HG03280 (cell line): ENCODE data around the gene DLX6.
A peak's percentile ranks its signal among the peaks of the same experiment; 100 is the strongest.
"Not testable (repeated sequence)": the region's sequence is repeated elsewhere in the genome, so short reads cannot be mapped to it uniquely, and the experiment has no call there.

Experiments used
- ATAC-seq: cut with Tn5 transposase; IDR thresholded peaks from one replicate; pipeline ENCODE4 v1.9.1; 2021; ENCODE audit warnings: mild to moderate bottlenecking, moderate library complexity; ENCODE audit not compliant: unreplicated experiment

The DLX6 gene

DNA sequence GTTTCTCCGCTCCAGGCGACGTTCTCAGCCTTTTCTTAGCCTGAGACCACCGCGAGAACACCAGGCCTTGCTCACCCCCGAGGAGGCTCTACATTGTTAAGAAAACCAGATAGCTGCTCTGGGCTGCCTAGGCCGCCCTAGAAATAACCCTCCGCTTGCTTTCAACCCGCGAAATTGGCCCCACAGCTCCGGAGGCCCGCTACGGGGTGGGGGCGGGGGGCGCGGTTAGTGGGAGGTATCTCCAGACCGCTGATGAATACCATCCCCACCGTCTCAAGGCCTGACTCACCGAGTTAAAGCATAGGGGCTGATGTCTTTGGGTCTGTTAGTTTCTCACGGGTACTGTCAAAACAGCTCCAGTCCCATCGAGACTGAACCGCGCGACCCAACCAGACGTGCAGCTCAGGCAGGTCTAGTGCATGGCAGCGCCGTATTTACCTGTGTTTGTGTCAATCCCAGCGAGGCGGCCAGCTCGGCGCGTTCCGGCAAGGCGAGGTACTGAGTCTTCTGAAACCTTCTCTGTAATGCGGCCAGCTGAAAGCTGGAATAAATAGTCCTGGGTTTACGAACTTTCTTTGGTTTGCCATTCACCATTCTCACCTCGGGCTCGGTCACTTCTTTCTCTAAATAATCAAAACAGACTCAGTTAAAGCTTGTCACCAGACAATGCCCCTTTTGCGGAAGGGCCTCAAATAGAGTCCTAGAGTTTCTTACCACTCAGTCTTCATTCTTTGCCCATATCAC lies 16.6 kb downstream of the DLX6 start:
- ATAC-seq, result no peak

DNA sequence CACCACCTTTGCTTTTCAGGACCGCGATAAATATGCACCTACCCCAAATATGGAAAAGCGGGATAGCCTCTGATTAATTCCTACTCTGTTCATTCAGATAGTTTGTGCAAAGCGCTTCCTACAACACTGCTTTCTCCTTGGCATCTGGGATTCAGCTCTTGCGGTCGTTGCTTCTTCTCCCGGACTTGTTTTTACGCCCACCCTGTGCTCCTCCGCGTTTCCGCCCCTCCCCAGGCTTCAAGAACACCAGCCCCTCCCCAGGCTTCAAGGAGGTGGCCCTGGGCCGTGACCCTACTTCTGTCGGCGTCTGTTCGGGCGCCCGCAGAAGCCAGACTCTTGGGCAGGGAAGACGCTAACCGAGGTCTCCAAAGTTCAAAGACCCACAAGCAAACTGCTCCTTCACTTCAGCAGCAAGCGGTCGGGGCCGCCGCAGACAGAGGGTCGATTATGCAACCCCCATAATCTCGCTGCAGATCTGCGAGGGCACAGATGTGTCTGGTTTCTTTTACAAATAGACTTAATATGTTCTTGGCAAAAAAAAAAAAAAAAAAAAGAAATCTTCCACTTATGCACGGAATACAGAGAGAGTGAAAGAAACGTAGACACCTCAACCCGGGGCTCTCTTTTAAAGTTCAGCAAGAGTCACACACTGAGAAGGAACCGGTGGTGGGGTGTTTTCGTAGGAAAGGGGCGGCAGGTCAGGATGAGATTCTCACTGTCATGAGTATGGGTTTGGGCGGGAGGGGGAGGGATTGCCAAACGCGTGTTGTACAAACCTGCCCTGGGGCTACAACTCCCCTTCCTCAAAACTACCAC lies 17.3 kb downstream of the DLX6 start:
- no peak for ATAC-seq

DNA sequence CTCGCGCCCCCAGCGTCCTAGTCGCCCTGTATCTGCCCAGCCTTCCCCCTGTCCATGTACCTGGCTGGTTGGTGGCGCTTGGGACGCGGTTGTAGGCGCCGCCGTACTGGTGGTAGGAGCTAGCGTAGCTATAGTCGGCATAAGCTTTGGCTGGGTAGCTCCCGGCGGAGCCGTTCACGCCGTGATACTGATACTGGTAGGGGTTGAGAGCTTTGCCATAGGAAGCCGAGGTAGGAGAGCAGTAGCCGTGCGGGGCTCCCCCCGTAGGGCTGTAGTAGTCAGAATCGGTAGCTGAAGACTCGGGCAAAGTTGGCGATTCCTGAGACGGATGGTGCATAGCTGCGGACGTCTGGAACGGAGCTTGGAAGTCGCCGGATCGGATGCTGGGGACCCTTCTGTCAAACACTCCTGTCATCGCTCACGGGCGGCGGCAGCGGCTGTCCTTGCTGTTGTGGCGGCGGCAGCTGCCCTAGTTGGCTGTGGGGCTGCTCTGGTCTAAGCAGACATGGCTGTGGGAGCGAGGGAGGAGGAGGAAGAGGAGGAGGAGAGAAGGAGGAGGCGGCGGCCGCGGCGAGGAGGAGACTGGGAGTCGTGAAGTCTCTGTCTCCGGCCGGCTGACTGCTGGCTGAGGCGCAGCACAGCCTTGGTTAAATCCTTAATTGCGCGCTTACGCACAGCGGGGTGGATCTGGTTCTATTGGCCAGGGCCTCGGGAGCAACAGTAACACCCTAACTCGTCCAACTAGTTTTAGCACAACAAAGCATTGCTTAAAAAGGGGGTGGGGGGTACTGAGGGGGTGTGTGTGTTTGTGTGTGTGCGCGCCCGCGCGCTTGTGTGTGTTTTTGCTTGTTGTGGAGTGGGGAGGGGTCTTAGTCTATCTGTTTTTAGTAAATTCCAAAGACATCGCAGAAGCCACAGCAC lies 19.1 kb downstream of the DLX6 start, which contains the start of gene DLX5:
DLX5 (minus strand) TSS at position 623 of the 921 bp plus-strand sequence; CDS start at position 415, 208 bp downstream.
- no peak for ATAC-seq

DNA sequence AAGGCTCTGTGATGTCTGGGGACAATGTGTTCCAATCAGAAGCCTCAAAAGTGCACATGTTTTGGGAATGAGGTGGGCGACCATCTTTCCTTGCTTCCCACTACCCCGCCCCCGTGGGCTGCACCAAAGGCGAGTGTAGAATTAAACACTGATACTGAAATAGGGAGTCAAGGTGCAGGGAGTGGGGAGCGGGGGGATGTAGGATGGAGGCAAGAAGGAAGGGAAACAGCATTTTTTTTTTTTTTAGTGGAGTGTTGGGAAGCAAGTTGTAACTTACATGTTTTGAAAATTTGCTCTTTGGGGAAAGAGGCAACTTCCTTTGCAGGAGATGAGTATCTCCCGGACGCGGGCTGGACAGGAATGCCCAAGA lies 19.8 kb downstream of the DLX6 start:
- ATAC-seq, result no peak

DNA sequence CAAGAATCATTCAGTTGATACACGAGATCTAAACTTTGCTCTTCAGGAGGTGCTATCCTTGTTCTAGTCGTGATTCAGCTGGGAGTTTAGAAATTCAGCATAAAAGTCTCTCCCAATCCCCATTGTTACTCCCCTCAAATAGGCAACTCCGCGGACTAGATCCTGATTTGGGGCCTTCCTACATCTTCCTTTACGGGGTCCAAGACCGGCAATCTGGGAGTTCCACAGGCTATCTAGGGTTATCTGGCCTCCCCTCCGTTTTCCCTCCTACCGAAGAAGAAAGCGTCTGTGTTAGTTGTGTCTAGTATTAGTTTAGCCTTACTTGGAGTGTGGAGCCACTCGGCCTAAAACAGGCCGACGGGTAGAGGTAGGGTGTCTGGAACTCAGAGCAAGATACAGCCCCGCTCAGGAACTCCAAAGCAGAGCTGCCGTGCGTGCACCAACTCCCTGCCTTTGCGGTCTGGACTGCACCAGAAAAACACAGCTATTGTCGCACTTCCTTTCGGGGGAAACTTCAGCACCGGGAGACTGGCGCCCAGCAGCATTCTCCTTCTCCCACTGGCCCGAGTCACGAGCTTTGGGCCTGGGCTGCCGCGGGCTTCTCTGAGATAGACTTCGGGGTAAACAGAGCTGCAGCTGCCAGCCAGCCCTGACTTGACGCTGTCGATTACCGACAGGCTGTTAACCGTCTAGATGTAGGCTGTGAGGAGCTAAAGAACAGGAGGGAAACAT lies 20.8 kb downstream of the DLX6 start:
- ATAC-seq, result no peak

DNA sequence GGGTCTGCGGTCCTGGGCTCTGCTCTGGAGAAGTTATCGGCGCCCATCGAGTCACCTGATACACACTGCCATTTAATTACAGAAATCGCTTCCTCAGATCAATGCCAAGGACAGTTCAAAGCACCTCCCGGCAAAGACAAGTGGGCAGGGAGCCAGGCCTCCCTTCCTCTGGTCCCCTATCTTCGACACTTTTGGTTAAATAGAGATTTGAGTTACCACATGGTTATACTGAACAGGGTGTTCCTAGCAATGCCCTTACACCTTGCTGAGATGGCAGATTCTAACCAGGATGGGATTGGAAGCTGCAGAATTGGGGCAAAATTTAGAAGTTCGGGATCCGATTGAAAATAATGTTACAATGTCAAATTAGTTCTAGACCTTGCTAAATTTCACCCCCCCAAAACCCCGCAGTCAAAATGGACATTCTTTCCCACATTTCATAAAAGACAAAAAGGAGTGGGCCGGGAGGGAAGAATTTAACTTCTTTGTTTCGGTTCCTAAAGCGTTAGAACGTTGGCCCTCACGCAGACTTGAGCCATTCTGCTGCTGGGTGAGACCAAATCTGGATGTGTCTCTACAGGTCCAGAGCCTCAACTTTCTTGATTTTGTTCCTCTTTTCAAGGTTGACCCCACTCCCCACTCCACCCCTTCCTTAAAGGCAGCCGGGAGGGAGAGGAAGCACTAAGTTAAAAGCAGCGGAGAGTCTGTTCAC lies 21.5 kb downstream of the DLX6 start:
- ATAC-seq, result no peak

DNA sequence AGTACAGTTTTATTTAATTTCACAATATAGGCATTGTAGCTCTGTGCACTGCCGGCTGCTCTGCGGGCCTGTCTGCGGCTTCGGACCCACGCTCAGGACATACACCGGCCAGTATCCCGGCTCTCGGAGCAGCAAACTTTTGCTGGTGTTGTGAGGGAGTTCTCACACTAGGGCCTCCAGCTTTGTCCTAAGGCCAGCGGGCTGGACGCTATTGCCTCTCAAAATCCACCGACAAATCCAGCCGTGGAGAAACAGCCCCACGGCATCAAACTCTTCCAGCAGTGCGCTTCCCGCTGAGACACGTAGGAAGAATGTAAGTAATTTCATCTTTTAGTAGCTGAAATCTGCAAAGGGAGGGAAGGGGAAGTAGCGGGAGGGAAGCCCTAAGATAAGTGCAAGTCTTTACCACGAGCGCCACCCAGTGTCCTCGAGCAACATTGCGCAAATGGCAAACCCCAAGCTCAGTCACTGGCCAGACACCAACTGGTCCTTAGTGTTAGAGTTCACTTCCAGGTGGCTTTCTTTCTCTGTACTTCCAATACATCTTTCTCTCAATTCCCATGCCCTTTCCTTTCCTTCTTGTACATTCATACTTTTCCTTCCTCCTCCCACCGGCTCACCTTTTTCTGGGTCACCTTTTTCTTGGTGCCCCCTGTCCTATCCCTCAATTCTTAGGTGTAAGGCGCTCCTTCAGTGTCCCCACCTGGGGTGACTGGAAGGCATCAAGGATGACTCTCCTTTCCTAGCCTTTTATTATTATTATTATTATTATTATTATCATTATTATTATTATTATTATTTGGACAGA lies 22.3 kb downstream of the DLX6 start:
- ATAC-seq, result peak; percentile 85

DNA sequence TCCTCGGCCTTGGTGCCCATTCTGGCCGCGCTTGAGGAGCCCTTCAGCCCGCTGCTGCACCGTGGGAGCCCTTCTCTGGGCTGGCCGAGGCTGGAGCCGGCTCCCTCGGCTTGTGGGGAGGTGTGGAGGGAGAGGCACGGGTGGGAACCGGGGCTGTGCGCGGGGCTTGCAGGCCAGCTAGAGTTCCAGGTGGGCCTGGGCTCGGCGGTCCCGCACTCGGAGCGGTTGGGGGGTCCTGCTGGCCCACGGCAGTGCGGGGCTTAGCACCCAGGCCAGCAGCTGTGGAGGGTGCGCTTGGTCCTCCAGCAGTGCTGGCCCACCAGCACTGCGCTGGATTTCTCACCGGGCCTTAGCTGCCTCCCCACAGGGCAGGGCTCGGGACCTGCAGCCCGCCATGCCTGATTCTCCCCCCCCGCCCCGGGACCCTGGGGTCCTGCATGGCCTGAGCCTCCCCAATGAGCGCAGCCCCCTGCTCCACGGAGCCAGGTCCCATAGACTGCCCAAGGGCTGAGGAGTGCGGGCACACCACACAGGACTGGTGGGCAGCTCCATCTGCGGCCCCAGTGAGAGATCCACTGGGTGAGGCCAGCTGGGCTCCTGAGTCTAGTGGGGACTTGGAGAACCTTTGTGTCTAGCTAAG lies 29.0 kb downstream of the DLX6 start:
- not testable (repeated sequence) for ATAC-seq

DNA sequence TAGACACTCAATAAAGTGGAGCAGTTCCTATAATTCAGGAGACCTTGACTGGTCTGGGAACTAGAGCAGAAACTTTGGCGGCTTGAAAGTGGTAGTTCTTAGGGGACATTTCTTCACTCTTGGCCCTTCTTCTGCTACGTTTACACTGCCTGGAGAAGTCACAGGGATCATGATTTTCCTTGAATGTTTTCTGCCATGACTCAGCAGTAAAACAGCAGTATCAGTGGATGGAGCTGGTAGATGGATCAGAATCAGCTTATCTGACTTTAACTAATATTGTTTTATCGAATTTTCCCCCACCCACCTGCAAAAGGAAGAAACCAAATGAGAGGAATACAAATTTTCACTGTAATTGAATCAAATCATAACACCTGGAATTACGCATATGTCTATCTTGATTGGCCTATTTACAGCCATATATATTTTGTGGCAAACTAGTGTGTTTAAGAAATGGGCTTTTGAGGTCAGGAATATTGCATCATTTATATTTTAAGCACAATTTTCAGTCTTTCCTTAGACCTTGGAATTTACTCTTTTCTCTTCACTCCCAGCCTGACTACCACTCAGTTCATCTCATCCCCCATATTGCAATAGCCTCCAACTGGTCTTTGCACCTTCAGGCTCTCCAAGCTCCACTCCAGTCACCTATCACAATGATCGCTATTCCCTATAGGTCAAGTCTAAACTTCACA lies 34.2 kb downstream of the DLX6 start:
- no peak for ATAC-seq

DNA sequence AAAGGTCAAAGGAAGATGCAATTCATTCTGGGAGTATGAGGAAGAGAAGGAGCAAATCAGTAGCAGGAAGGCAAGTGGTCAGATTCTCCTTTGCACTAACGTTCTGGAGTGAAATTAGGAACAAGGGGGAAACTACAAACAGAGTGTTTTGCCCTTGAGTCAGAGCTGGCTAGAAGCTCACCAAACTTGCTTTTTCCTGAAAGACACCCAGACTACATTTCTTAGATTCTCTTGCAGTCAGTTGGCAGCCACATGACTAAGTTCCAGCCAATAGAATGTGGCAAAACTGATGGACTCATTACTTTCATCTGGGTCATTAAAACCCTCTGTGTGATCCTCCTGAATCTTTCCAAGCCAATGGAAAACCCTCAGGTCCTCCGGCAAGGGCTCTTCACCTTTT lies 37.9 kb downstream of the DLX6 start:
- no peak for ATAC-seq
